ENCODE results near the gene STYX.

STYX gene

DNA sequence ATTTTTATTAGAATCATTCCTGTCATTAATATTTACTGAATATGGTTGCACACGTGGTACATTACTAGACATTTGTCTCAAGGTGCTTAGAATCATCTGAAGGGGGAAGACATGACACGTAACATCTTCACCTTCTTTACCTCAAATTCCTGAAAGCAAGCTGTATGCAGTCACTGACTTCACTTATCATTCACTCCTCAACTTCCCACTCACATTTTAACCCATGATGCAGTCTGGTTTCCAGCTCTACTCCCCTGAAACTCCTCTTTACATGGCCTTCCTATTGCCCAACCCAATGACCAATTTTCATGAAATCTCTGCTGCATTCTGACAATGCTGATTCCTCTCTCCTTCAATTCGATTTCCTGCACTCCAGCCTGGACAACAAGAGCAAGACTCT is 28.7 kb upstream of the STYX start:
- H3K4me3 Mint-ChIP-seq: no peak overlapping the region
- no peak overlapping the region for H3K27ac Mint-ChIP-seq

DNA sequence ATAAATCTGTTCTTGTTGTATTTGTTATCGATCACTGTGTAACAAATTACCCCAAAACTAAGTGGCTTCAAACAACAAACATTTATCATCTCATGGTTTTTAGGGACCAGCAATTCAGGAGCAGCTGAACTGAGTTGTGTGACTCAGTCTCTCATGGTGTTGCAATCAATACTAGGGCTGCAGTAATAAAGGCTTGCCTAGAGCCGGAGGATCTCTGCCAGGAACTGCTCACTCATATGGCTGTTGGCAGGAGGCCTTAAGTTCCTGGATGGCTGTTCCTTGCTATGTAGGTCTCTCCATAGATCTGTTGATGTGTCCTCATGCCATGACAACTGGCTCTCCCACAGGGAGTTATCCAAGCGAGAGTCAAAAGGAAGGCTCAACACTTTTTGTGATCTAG is 26.7 kb upstream of the STYX start:
- H3K27ac Mint-ChIP-seq: no peak overlapping the region
- H3K4me3 Mint-ChIP-seq: no peak overlapping the region

More for the DNA sequence above, 28.7 kb upstream of the STYX start:
- Mint-ChIP-seq H3K9me3 (peaks cover 2% of the 10 kb centered on the region), H3K36me3 (ENCODE audit: low read depth) (peaks cover 2% of the 10 kb centered on the region), H3K27me3 (ENCODE audit: low read depth, poor library complexity) (peaks cover 8% of the 10 kb centered on the region), H3K4me1 (peaks cover under 1% of the 10 kb centered on the region)
- DNase-seq: no peak
- TF ChIP-seq, protein P1, sequence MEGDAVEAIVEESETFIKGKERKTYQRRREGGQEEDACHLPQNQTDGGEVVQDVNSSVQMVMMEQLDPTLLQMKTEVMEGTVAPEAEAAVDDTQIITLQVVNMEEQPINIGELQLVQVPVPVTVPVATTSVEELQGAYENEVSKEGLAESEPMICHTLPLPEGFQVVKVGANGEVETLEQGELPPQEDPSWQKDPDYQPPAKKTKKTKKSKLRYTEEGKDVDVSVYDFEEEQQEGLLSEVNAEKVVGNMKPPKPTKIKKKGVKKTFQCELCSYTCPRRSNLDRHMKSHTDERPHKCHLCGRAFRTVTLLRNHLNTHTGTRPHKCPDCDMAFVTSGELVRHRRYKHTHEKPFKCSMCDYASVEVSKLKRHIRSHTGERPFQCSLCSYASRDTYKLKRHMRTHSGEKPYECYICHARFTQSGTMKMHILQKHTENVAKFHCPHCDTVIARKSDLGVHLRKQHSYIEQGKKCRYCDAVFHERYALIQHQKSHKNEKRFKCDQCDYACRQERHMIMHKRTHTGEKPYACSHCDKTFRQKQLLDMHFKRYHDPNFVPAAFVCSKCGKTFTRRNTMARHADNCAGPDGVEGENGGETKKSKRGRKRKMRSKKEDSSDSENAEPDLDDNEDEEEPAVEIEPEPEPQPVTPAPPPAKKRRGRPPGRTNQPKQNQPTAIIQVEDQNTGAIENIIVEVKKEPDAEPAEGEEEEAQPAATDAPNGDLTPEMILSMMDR (IDR thresholded peaks at IDR 0.05): no peak

DNA sequence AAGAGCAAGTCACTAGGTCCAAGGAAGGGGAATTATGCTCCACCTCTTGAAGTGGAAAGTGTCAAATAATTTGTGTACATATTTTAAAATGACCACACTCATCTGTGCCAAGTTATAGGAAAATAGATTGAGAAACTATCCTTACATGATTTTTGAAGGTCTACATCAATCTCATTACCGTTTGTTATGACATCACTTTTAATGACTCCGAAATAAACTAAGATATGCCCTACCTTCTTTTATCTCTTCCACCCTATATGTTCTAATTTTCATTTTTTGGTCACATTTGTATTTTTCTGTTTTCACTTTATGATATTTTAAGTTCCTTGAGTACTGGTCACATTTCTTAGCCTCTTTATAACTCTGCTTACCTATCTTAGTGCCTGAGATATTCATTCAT is 26.3 kb upstream of the STYX start:
- TF ChIP-seq, protein P1 (IDR thresholded peaks at IDR 0.05): no peak
- DNase-seq: no peak
- Mint-ChIP-seq H3K36me3 (ENCODE audit: low read depth) (peaks cover 15% of the 10 kb centered on the region), H3K9me3 (peaks cover 8% of the 10 kb centered on the region), H3K4me3 (no peak overlapping the region), H3K4me1 (peaks cover 25% of the 10 kb centered on the region), H3K27me3 (ENCODE audit: low read depth, poor library complexity) (peaks cover 4% of the 10 kb centered on the region), H3K27ac (no peak overlapping the region)

More for the DNA sequence above, 26.7 kb upstream of the STYX start:
- peaks cover 8% of the 10 kb centered on the region for H3K9me3 Mint-ChIP-seq
- H3K36me3 Mint-ChIP-seq (ENCODE audit: low read depth): peaks cover 11% of the 10 kb centered on the region
- no peak for DNase-seq
- TF ChIP-seq, protein P1 (IDR thresholded peaks at IDR 0.05): no peak
- peaks cover 21% of the 10 kb centered on the region for H3K4me1 Mint-ChIP-seq
- peaks cover 4% of the 10 kb centered on the region for H3K27me3 Mint-ChIP-seq (ENCODE audit: low read depth, poor library complexity)

DNA sequence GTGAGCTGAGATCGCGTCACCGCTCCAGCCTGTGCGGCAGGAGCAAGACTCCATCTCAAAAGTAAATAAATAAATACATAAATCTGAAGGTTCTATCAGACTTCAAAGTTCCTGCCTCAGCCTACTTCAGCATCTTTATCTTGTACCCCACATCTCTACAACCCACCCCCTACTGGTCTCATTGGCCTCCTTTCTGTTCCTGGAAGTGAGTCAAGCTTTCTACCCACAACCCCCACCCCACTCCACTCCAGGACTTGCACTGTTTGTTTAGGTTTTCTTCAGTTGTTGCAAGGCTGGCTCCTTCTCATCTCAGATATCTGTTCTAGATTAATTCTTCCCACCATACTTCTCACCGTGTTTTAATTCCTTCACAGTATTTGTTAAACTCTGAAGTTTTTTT is 23.7 kb upstream of the STYX start:
- H3K4me3 Mint-ChIP-seq: peak overlapping the region; percentile 100
- peaks cover 8% of the 10 kb centered on the region for H3K9me3 Mint-ChIP-seq
- peaks cover 28% of the 10 kb centered on the region for H3K4me1 Mint-ChIP-seq
- peaks cover 41% of the 10 kb centered on the region for H3K36me3 Mint-ChIP-seq (ENCODE audit: low read depth)
- H3K27me3 Mint-ChIP-seq (ENCODE audit: low read depth, poor library complexity): peaks cover 4% of the 10 kb centered on the region
- no peak overlapping the region for H3K27ac Mint-ChIP-seq
- no peak for DNase-seq
- TF ChIP-seq, protein P1 (IDR thresholded peaks at IDR 0.05): no peak

DNA sequence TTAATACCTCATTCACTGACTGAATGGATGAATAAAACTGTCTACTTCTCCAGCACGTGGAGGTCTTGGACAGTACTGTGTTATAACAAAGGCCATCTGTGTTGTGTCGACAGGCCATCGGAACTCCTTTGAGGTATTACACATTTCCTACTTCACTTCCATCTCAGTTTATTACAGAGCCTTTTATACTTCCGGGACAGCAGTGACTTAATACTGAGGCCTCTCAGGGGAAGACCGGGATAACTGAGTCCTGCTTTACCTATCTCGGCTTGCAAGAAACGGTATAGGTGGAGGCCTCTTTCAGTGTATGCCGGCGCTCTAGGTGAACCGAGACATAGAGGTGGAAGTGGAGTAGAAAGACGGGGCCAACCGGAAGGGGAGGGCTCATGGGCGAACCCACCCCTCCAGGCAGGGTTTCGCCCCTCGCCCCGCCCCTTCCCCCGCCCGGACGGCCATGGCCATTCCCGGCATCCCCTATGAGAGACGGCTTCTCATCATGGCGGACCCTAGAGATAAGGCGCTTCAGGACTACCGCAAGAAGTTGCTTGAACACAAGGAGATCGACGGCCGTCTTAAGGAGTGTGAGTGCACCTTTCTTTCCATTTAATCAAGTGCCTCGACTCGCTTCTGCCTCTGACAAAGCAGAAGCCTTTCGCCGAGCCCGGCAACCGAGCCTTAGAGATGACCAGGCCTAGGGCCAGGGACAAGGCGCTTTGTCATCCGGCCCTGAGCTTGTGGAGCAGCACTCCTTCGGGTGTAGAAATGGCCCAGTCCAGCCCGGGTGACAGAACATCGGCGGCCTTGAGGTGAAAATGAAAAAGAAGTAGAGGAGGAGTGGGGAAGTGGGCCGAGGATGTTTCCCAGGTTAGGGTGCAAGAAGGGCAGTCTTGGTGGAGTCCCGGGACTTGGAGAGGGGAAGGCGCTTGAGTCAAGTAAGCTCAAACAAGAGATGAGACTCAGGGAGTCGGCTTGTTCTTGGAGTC is 23.0 kb upstream of the STYX start, which contains the start of gene PSMC6:
Gene PSMC6, plus strand, starts transcription at position 477 of the 983 bp plus-strand sequence. Its CDS starts 20 bp downstream, at position 497.
- Mint-ChIP-seq H3K4me3 (peak within 1 kb of the TSS; percentile 100), H3K27me3 (ENCODE audit: low read depth, poor library complexity) (peaks cover 4% of the 10 kb centered on the region), H3K4me1 (peaks cover 28% of the 10 kb centered on the region), H3K36me3 (ENCODE audit: low read depth) (peaks cover 48% of the 10 kb centered on the region), H3K9me3 (peaks cover 8% of the 10 kb centered on the region), H3K27ac (peak within 1 kb of the TSS; percentile 100)
- DNase-seq: peak; percentile 96
- TF ChIP-seq, protein P1 (IDR thresholded peaks at IDR 0.05): no peak

All from nephron progenitor cell (in vitro differentiated cells).